Upper lobe of left lung (tissue), 4 donors: Measurements from ENCODE around the gene TTC32.

Source experiments
- EP300 ChIP-seq, 4 donors: sonication (generic); formaldehyde crosslinking; IDR thresholded peaks; one replicate each; pipeline ENCODE4 v1.5.1; 2017; ENCODE audit warnings: antibody characterized with exemption in 4 of 4, control low read depth in 2 of 4
- POLR2A ChIP-seq, 4 donors: fragments of 450-650 bp; IDR thresholded peaks; one replicate each; pipeline ENCODE4 v1.5.1; 2016 to 2017; ENCODE audit warnings: antibody characterized with exemption in 4 of 4, mild to moderate bottlenecking in 2 of 4
- POLR2AphosphoS5 ChIP-seq, 2 donors: sonication (generic); formaldehyde crosslinking; IDR thresholded peaks; one replicate each; pipeline ENCODE4 v1.5.1; 2017; ENCODE audit warnings: antibody characterized with exemption in 2 of 2
- TF ChIP-seq, protein P1 (sequence below), 6 experiments: fragments of 450-650 bp in 4 of 6; fragments of 200-600 bp in 2 of 6; sonication (generic) in 2 of 6; IDR thresholded peaks; one replicate each; pipeline ENCODE4 v1.5.1; 2016 to 2019; ENCODE audit warnings: antibody characterized with exemption in 6 of 6

GRCh38 chr2:19900931-19901441 is 797 bp downstream of the TTC32 start:
- TF ChIP-seq, protein P1, sequence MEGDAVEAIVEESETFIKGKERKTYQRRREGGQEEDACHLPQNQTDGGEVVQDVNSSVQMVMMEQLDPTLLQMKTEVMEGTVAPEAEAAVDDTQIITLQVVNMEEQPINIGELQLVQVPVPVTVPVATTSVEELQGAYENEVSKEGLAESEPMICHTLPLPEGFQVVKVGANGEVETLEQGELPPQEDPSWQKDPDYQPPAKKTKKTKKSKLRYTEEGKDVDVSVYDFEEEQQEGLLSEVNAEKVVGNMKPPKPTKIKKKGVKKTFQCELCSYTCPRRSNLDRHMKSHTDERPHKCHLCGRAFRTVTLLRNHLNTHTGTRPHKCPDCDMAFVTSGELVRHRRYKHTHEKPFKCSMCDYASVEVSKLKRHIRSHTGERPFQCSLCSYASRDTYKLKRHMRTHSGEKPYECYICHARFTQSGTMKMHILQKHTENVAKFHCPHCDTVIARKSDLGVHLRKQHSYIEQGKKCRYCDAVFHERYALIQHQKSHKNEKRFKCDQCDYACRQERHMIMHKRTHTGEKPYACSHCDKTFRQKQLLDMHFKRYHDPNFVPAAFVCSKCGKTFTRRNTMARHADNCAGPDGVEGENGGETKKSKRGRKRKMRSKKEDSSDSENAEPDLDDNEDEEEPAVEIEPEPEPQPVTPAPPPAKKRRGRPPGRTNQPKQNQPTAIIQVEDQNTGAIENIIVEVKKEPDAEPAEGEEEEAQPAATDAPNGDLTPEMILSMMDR (IDR thresholded peaks at IDR 0.05): no peak
- TF ChIP-seq POLR2A (IDR thresholded peaks at IDR 0.05) (no peak), POLR2AphosphoS5 (IDR thresholded peaks at IDR 0.05) (no peak), EP300 (IDR thresholded peaks at IDR 0.05) (no peak)
